ENCODE measurements around the gene TASOR. TPM values are rescaled to one million over a fixed set of nuclear protein-coding genes. Genes with fewer than 3 reads are reported as not detected.

The TASOR gene
- total and polyA plus RNA-seq, 2 of the 8 experiments (the other 6 are each of a cell fraction or from before 2014, with no cell fraction given), result 12.2 to 45.5 TPM

DNA sequence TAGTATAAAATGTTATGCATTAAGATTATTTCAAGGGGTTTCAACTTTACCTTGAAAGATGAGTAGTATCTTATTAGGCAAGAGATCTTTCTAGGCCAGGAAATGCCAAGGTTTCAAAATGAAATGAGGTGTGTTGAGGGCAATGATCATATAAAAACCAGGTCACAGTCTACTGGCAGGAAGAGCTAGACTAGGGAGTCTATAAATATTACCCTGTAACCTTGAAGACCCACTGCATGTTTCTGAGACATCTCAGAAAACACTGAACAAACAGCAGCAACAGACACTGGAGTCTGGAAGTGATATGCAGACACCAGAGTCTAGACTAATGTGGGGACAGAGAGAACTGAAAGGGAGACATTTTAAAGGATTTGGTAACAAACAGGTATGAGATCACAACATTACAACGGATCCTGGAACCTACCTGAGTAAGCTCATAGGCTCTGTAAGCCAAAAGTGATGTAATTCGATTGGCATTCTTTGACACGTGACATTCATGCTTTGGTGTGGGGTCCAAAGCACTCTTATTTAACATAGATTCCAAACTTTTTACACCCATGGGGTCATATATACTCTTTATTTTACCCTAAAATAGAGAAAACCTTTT is 15.0 kb downstream of the TASOR start (continued):
- no peak for TF ChIP-seq SIN3A (conservative IDR thresholded peaks at IDR 0.05 in 1 of 2, IDR thresholded peaks at IDR 0.05 in 1 of 2; ENCODE audit: low read depth in 1 of 2, low read length in 2 of 2)

Data from H1 (cell line).